CD4-positive, alpha-beta T cell treated with Interleukin-17A for 1 hour (primary cell): ENCODE measurements around the gene MRAS.
"Not testable (repeated sequence)": the region's sequence is repeated elsewhere in the genome, so short reads cannot be mapped to it uniquely, and the experiment has no call there.

Experiments
- DNase-seq: peaks from one replicate; pipeline ENCODE4 v3.0.0-alpha.2; 2020

The MRAS gene

DNA sequence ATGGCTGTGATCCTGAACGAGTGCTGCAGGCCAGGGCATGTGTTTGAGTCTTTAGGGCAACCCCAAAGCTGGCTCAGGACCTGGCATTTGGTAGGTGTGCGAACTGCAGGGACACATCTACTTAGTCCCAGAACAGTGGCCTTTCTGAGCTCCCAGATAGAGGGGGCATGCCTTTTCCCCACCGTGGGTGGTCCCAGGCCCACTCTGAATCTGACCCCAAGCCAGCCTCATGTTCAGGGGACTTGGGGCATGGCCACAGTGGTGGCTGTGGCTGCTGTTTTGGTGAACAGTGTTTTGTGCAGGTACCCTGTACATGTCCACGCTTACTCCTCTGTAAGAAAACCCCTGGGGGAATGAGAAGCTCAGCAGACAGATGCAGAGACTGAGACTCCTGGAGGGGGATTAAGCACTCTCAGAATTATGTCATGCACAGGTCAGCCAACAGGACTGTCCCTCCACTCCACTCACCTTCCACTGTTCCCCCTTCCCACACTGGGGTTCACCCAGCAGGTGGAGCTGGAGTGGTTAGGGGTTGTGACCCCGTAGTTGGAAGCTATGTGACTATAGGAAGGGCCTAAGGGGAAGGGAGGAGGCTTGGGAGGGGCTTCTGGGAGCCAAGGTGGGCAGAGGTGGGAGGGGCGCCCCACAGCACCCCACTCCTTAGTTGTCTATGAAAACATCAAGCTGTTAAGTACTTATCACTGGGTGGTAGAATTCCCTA is 102.5 kb downstream of the MRAS start:
- DNase-seq = no peak

GRCh38 chr3:138451595-138452162 is 103.3 kb downstream of the MRAS start:
- DNase-seq = no peak

GRCh38 chr3:138452436-138452835 is 104.1 kb downstream of the MRAS start:
- no peak for DNase-seq

DNA sequence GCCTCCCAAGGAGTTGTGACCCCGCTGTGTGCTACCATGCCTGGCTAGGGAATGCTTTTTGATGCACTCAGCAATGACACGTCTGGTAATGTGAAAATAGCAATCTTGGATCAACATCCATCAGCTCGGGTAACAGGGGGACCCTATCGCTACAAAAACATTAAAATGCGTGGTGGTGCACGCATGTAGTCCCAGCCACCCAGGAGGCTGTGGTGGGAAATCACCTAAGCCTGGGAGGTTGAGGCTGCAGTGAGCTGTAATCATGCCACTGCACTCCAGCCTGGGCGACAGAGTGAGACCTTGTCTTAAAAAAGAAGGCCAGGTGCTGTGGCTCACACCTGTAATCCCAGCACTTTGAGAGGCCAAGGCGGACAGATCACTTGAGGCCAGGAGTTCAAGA is 105.6 kb downstream of the MRAS start:
- DNase-seq = not testable (repeated sequence)
